ENCODE results near the gene REC8. TPM values are rescaled to one million over a fixed set of nuclear protein-coding genes. Genes with fewer than 3 reads are reported as not detected.
A peak's percentile ranks its signal among the peaks of the same experiment; 100 is the strongest.

REC8 gene
- total RNA-seq, 1 donor from 2014 or later = 18.5 TPM

DNA sequence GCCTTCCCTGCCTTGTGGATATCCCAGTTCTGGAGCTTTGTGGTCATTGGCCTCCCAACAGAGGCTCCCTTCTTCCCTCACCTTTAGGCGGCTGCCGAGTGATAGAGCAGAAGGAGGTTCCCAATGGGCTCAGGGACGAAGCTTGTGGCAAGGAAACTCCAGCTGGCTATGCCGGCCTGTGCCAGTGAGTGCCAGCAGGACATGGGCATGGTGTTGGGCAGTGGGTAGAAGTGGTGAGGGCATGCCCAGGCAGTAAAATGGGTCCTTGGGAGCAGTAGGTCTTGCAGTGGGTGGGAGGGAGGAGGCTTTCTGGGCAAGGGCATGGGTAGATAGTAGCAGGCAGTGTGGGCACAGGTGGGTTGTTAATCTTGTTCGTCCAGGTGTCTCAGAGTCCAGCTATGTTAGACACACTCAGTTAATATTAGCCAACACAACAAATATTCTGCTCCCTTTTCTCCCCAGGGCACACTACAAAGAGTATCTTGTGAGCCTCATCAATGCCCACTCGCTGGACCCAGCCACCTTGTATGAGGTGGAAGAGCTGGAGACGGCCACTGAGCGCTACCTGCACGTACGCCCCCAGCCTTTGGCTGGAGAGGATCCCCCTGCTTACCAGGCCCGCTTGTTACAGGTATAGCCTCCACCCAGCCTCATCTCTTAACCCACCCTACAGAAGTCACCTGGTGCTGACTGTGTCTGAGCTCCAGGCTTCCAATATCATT lies 11.9 kb upstream of the REC8 start:
- Histone ChIP-seq H3K4me1 (peaks cover 23% of the 10 kb centered on the region), H3K27me3 (no peaks in the 10 kb centered on the region), H3K9me3 (no peaks in the 10 kb centered on the region), H3K4me3 (no peak overlapping the region), H3K36me3 (peaks cover 74% of the 10 kb centered on the region), H3K27ac (peak overlapping the region; percentile 88)
- intact Hi-C loops (cut with DNase I) = no loop called here
- TF ChIP-seq, protein P1, sequence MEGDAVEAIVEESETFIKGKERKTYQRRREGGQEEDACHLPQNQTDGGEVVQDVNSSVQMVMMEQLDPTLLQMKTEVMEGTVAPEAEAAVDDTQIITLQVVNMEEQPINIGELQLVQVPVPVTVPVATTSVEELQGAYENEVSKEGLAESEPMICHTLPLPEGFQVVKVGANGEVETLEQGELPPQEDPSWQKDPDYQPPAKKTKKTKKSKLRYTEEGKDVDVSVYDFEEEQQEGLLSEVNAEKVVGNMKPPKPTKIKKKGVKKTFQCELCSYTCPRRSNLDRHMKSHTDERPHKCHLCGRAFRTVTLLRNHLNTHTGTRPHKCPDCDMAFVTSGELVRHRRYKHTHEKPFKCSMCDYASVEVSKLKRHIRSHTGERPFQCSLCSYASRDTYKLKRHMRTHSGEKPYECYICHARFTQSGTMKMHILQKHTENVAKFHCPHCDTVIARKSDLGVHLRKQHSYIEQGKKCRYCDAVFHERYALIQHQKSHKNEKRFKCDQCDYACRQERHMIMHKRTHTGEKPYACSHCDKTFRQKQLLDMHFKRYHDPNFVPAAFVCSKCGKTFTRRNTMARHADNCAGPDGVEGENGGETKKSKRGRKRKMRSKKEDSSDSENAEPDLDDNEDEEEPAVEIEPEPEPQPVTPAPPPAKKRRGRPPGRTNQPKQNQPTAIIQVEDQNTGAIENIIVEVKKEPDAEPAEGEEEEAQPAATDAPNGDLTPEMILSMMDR (IDR thresholded peaks at IDR 0.05) = no peak
- ATAC-seq = no peak
- no peak for DNase-seq

DNA sequence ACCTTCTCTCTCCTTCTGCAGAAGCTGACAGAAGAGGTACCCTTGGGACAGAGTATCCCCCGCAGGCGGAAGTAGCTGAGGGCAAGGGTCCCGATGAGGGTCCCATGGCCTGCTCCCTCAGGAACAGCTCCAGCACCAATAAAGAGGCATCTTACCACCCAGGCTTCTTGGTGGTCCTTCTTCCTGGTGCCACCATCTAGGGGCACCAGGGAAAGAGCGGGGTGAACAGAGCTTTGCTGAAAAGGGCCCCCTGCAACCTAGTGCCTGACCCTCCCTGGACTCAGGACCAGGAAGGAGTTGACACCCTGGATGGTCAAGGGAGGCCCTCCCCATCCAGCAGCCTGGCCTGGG lies 11.4 kb upstream of the REC8 start:
- Histone ChIP-seq H3K36me3 (peaks cover 74% of the 10 kb centered on the region), H3K27me3 (no peaks in the 10 kb centered on the region), H3K4me1 (peaks cover 23% of the 10 kb centered on the region), H3K27ac (peak overlapping the region; percentile 88), H3K4me3 (no peak overlapping the region), H3K9me3 (no peaks in the 10 kb centered on the region)
- ATAC-seq = no peak
- DNase-seq = no peak
- TF ChIP-seq, protein P1 (IDR thresholded peaks at IDR 0.05) = no peak
- intact Hi-C loops (cut with DNase I) = no loop called here

DNA sequence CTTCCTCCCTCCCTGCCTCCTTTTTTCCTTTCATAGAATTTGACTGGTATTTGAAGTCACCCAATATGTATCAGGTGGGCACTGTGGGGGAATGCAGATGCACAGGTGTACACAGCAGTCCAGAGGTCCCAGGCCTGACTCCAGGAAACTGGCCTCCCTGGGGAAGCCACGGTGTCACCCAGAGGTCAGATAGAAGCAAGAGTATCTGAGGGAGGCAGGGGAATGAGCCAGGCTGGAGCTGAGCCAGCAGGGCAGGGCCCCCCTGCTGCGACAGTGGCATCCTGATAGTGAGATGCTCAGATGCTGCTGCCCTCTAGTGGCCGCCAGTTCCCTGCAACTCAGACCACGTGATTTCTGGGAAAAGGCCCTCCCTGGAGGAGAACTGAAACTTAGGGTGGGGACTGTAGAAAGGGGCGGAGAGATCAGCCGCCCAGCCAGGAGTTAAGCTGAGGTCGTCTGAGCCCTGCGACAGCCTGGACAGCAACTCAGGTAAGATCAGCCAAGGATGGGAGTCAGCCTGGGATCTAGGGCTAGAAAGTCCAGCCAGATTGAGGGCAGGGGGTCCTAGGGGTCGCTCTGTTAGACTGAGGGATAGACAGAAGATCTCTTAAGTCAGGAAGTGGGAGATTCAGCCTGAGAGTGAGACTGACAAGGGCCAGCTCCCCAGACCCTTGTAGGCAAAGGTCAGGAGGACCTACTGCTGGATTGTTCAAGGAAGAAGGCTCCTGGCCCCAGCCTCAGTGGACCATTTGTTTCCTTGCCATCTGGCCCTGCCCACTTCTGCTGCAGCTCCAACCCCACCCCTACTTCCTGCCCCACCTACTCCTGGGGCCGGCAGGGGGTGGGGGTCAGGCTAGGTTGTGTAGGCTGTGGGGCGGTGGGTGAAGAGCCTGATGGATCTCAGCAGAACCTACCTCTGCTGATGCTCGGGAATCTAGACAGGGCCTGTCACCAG lies 10.8 kb upstream of the REC8 start, which contains the start of gene IRF9:
IRF9 (plus strand) TSS at position 416 of the 955 bp plus-strand sequence. CDS start 880 bp downstream, outside the sequence.
- intact Hi-C loops (cut with DNase I) = no loop called here
- H3K36me3 ChIP-seq = peaks cover 74% of the 10 kb centered on the region
- no peaks in the 10 kb centered on the region for H3K27me3 ChIP-seq
- DNase-seq (peak; percentile 96), ATAC-seq (peak; percentile 94)
- H3K9me3 ChIP-seq = no peaks in the 10 kb centered on the region
- H3K27ac ChIP-seq = peak within 1 kb of the TSS; percentile 88
- TF ChIP-seq, protein P1 (IDR thresholded peaks at IDR 0.05) = peak; percentile 94
- peak within 1 kb of the TSS; percentile 64 for H3K4me3 ChIP-seq
- H3K4me1 ChIP-seq = peaks cover 23% of the 10 kb centered on the region

DNA sequence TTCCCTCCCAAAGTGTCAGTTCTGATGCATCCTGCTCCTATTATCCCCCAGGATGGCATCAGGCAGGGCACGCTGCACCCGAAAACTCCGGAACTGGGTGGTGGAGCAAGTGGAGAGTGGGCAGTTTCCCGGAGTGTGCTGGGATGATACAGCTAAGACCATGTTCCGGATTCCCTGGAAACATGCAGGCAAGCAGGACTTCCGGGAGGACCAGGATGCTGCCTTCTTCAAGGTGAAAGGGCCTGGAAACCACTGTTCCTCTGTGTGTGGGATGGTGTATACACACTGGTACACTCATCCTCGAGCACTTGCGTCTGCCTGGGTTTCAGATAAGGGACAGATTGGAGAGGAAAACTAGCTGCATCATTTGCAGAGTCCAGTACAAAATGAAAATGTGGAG lies 9.8 kb upstream of the REC8 start:
- Histone ChIP-seq H3K9me3 (no peaks in the 10 kb centered on the region), H3K4me3 (peak overlapping the region; percentile 64), H3K27me3 (no peaks in the 10 kb centered on the region), H3K36me3 (peaks cover 74% of the 10 kb centered on the region), H3K4me1 (peaks cover 23% of the 10 kb centered on the region), H3K27ac (peak overlapping the region; percentile 88)
- ATAC-seq = peak; percentile 1
- TF ChIP-seq, protein P1 (IDR thresholded peaks at IDR 0.05) = no peak
- DNase-seq = no peak
- intact Hi-C loops (cut with DNase I) = no loop called here

DNA sequence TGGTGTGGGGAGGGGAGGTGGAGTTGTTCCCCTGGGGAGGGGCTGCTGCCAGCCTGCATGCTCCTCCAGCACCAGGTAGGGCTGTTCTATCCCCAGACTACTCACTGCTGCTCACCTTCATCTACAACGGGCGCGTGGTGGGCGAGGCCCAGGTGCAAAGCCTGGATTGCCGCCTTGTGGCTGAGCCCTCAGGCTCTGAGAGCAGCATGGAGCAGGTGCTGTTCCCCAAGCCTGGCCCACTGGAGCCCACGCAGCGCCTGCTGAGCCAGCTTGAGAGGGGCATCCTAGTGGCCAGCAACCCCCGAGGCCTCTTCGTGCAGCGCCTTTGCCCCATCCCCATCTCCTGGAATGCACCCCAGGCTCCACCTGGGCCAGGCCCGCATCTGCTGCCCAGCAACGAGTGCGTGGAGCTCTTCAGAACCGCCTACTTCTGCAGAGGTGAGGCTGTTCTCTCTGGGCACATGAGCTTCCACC lies 7.3 kb upstream of the REC8 start:
- DNase-seq (no peak), ATAC-seq (no peak)
- Histone ChIP-seq H3K9me3 (no peaks in the 10 kb centered on the region), H3K4me3 (no peak overlapping the region), H3K4me1 (peaks cover 23% of the 10 kb centered on the region), H3K36me3 (peaks cover 76% of the 10 kb centered on the region), H3K27me3 (no peaks in the 10 kb centered on the region), H3K27ac (no peak overlapping the region)
- TF ChIP-seq, protein P1 (IDR thresholded peaks at IDR 0.05) = no peak
- intact Hi-C loops (cut with DNase I) = no loop called here

All from upper lobe of right lung (tissue), 1 donor.